NCI-H1048 (cell line): ENCODE results near the gene MTCH2.
"Not testable (repeated sequence)": the region's sequence is repeated elsewhere in the genome, so short reads cannot be mapped to it uniquely, and the experiment has no call there.

ENCODE experiments used
- DNase-seq: peaks from one replicate; lab custom pipeline; 2025; lab: John Stamatoyannopoulos, UW

The MTCH2 gene

DNA sequence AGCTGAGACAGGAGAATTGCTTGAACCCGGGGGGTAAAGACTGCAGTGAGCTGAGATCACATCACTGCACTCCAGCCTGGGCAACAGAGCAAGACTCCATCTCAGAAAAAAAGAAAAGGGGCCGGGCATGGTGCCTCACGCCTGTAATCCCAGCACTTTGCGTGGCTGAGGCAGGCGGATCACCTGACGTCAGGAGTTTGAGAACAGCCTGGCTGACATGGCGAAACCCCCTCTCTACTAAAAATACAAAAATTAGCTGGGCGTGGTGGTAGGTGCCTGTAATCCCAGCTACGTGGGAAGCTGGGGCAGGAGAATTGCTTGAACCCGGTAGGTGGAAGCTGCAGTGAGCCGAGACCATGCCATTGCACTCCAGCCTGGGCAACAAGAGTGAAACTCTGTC lies 6.0 kb downstream of the MTCH2 start:
- not testable (repeated sequence) for DNase-seq

DNA sequence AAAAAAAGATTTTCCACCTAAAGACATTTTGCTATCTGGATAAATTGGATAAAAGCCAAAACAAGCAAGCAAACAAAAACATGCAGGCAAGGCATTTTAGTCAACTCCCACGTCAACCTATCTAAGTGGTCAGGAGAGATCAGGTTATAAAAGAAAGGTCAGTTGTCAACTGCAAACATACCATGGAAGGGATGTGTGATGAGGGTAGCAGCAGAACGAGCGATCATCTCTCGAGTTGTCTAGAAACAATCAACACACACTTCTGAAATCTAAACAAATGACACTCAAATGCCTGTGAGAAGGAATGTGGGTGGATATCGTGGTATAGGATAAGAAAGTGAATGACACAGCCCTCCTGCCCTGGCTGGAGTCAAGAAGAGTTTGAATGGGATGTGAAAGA lies 10.9 kb downstream of the MTCH2 start:
- no peak for DNase-seq

DNA sequence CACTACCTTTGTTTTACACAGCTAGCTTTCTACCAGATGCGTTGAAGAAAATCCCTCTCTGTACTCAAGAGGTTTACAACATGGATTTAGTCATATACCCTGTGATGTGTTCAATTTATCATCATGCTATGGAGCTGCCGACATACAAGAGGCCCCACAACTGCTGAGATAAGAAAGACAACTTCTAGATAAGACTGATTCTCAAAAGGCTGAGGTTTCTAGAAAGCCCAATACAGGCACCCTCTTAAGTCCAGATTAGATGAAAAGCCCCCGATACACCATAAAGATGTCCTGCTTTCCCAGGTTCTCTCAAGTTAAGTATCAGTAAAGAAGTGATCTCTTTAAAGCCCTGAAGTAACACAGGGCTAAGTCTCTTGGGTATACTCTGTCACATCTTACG lies 14.3 kb downstream of the MTCH2 start:
- DNase-seq, result no peak

DNA sequence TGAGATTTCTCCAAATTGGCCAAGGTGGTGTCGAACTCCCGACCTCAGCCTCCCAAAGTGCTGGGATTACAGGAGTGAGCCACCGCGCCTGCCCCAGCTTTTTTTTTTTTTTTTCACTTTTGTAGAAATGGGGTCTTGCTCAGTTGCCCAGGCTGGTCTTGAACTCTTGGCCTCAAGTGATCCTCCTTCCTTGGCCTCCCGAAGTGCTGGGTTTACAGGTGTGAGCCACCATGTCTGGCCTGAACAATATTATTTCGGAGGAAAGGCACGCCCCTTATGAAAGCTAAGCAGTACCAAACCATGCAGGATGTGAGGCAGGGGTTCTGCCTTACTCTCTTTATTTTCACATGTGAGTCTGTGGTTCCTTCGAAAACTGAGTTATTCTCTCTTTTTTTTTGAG lies 16.1 kb downstream of the MTCH2 start:
- DNase-seq, result no peak

DNA sequence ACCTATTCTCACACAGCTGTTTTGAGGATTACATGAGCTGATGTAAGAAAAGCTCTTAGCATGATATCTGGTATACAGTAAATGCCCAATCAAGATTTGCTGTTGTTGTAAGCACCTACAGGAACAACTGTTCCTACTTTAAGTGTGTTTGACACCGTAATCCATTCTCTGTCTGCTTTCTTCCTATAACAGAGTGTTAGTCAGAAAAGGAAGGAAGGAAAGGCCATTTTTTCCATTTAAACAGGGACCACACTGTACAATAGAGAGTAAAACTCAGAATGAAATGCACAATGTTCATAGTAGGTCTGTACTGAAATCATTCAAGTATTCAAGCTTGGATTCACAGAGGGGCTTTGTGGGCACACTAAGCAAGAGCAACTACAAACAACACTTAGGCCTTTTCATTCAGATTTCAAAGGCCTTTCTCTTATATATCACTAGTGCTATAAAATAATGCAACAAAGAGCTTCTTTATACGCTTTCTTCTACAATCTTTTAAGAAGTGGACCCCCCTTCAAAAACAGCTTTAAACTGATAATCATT lies 21.5 kb downstream of the MTCH2 start:
- DNase-seq, result no peak

DNA sequence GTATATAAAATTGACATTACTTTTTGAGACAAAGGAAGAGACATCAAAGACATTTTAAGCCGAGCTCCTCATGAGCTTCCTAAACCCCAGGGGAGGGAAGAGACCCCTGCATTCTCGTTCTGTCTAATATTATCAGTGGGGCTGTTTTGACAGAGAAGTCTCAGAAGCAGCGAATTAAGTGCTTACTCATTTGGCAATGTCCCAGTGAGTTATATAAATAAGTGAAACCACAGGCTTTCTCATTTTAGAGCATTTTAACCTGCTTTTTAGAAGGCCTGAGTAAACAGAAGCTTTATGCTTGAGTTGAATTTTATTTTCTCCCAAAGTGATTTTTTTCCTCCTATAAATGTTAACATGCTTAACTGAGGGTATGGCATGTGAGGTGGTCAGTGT lies 24.9 kb downstream of the MTCH2 start:
- no peak for DNase-seq

DNA sequence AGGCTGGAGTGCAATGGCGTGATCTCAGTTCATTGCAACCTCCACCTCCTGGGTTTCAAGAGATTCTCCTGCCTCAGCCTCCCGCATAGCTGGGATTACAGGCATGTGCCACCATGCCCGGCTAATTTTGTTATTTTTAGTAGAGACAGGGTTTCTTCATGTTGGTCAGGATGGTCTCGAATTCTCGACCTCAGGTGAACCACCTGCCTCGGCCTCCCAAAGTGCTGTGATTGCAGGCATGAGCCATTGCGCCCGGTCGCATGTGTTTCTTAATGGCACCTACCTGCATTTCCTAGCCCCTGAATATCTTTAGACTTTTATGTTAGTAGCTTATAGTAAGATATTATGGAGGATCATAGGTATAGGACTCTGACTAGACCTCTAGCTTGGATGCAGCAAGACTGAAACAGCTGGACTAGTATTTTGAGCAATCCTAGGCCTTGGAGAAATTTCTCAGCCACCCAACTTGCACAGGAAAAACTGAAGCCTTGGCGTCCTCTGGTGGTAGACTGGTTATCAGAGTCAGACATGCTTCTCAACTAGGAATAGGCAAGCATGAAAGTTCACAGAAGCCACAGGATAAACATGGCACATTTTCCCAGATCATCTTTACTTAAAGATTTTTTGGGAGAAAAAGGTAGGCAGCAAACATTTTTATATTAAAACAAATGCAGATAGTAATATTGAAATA lies 25.5 kb downstream of the MTCH2 start:
- no peak for DNase-seq

DNA sequence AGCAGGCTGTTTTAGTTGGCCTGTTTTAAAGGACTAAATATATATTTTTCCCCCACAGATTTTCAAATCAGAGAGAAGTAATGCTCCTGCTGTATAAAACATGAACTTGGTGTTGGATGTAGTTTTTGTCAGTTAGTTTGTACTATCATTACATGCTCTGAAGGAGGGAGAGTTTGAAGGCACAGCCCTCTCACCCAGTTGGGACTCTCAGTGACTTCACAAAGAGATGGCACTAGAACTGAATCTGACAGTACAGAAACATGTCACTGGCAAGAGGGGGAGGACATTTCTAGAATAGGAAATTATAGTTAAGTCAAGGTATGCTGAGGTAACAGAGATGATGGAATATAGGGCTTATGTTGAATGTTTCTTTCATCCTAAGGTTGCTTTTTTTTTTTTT lies 27.1 kb downstream of the MTCH2 start:
- DNase-seq, result no peak

DNA sequence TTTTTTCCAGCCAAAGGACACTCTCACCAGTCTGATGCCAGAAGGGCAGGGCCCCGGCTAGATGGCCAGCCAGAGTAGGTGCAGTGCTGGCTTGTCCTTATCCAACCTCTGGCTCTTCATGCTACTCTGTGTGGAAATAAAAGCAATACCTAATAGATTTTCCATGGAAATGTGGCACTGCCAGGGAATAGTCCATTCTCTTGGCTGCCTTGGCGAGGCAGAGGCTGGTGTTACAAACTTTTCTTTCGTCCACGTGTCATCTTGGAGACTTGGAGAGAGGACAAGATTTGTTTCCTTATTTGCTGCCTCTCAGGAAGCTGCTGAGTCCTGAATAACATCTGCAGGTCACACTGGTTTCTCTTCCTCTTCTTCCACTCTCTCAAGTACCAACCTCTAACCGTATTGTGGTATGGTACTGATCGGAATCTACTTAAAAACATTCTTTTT lies 31.0 kb downstream of the MTCH2 start:
- no peak for DNase-seq

DNA sequence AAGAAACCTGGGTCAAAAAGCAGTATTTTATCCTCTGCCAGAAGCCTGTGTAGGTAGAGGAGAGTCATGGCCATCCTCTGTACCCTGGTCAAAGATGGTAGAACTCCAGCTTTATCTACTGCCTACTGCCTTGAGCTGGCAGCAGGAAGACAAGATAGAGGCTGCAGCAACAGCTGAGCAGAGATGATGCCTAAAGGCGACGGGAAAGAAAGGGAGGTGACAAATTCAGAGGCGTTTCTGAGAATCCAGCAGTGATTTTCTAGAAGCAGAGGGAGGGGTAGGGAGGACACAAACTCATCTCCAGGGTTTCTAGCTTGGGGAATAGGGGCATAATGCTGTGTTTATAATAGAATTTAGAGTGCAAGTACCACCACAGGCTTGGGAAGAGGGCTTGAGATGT lies 32.7 kb downstream of the MTCH2 start:
- no peak for DNase-seq

DNA sequence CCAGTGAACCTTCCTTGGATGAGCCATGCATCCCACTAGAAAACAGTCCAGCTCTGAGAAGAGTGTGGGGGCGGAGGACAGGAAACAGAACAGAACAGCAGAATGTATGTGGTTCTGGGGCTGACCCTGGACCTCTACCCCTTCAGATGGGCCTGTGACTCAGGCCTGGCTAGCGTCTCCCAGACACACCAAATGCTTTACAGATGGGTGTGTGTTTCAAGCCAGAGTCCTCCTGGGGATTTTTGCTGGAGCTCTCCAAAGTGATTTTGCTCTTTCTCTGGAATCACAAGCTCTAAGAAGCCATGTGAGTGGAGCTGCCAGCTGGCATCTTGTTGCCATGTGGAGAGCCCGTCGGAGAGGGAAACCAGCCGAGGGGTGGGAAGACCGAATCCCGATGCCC lies 35.0 kb downstream of the MTCH2 start:
- DNase-seq, result no peak

DNA sequence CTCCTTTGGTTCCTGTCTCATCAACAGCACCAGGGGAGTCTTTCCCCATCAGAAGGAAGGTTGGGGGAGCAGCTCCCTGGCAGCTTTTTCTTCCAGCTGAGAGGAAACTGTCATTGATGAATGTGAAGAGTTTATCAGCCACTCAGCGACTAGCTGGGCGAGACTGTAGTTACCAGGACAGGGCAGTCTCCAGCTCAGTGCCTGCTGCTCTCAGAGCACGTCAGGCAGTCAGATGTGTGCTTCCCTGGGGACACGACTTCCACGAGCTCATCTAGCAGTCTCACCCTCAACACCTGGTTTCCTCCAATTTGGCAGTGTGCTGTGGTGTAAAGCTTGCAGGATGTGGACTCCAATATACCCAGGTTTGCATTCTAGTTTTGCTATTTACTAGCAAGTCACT lies 35.6 kb downstream of the MTCH2 start:
- no peak for DNase-seq

DNA sequence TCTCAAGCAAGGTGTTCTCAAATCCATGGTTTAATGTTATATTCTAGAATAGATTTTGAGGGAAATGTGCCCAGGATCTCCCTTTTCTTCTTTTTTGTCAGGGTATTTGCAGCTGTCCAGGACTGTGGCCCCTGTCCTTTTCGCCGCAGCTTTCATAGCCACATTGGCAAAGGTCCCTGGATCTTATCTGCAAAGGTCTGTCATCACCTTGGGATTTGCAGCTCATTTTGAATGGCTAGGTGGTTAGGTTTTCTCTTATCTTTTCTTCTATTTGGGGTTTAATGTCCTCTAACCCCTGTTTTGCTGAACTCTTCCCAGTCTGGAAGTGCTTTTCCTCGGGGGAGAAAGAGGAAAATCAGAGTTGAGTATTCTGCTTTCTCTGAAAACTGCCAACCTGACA lies 36.4 kb downstream of the MTCH2 start:
- no peak for DNase-seq

DNA sequence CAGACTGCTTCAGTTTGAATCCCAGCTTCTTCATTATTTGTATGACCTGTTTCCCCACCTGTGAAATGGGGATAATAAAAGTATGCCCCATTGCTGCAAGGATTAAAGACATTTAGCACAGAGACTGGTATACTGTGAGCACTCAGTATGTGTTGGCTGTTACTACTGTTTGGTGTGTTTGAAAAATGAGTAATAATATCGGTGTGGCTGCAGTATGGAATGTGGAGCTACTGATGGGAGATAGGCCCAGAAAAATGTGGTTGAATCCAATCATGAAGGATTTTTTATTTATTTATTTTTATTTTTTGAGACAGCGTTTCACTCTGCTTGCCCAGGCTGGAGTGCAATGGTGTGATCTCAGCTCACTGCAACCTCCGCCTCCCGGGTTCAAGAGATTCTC lies 39.1 kb downstream of the MTCH2 start:
- no peak for DNase-seq

DNA sequence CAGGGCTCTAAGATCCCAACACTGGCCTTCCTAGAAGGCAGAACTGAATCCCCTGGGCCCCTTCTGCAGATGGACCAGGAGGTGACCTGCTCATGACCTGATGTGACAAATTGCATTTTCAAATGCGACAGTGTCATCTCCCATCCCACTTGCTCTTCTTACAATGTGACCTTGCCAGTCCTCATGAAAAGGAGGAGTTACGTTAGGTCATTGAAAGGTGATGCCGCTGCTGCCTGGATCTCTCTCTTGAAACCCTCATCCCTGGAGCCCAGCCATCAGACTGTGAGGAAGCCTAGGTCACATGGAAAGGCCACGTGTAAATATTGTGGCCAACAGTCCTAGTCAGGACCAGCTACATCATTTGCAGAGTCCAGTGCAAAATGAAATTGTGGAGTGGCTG lies 42.5 kb downstream of the MTCH2 start:
- DNase-seq, result no peak

DNA sequence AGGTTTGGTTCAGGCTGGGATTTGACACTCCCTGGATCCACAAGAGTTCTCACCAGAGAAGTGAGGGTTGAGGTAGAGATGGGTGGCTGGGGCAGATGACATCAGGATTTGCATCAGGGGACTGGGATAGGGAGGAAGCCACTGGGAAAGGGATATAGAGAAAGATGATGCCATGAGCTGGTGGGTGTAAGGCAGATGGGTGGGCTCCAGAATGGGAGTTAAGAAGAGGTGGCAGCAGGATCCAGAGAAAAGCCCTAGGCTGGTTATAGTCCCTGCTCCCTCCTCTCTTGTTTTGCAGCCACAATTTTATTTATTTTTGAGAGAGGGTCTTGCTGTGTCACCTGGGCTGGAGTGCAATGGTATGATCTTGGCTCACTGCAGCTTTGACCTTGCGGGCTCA lies 46.4 kb downstream of the MTCH2 start:
- DNase-seq, result no peak

DNA sequence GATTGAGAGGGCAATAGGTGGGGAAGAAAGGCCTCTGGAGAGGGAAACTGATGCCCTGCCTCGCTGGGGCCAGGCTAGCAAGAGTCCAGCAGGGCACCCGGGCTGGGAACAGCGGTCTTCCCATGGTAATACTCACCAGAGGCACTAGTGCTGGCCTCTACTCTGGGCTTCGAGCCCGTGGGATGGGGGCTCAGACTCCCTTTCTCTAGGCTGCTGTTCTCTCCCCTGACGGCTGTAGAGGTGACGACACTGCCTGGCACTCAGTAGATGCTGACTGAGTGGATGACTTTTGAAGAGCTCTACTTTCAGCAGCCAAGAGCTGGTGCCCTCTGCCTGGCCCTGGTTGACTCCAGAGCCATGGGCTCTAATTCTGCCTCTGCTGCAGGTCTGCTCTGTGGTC lies 47.3 kb downstream of the MTCH2 start:
- DNase-seq, result no peak

DNA sequence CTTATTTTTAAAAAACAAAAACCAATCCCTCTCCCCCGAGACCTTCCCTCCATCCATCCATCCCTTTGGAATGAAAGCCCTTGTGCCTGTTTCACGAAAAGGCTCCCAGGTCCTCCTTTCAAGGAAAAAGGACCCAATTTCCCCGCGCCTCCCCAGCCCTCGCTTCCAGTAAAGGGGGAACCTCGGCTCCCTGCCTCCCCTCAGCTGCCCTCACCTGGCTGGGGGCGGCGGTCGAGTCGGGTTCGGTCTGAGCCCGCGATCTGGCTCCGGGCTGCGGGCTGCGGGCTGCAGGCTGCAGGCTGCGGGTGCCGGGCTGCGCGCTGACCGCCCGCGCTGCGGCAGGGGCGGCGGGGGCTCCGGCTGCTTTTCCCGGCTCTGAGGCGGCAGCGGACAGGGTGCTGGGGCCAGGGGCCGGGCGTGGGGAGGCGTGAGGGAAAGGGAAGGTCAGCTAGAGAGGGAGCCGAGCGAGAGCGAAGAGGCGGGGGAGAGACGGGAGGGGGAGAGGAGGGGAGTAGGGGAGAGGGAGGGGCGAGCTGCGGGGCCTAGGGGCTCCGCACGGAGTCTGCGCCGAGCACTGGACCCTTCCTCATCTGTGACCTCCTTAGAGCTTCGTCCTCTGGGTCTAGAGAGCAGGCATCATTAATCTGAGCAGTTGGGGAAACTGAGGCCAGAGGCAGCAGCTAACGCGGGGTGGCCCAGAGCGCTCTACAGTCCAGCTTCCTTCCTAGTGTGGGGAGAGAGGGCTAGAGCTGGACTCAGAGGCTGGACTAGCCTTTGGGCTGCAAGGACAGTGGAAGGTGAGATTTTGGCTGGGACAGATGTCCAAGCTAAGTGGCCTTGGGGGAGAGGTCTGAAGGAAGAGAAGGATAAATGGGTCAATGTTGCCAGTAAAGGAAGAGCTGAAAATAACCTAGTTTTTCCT lies 48.2 kb downstream of the MTCH2 start, which contains the start of gene C1QTNF4:
Gene C1QTNF4, minus strand, starts transcription at position 478 of the 922 bp plus-strand sequence. CDS start 3,601 bp downstream, outside the sequence.
- DNase-seq, result no peak

DNA sequence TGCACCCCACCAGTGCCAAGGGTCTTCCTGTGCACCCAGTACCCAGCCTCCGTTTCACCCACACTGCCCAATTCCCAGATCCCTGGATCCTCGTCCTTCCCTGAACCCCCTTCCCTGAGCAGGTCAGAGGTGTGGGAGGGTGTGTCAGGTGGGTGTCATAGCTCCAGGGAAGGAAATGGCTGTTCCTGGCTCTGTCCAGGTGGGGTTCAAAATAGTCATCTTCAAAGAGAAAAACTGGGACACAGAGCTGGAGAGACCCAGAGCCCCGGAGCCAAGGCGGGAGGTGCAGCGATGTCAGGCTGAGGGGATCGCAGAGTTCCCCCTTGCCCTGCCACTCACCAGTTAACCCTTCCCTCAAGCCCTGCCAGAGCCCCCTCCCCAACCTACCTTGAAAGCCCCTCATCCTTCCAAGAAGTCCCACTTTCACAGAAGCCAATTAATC lies 48.8 kb downstream of the MTCH2 start:
- DNase-seq, result no peak

DNA sequence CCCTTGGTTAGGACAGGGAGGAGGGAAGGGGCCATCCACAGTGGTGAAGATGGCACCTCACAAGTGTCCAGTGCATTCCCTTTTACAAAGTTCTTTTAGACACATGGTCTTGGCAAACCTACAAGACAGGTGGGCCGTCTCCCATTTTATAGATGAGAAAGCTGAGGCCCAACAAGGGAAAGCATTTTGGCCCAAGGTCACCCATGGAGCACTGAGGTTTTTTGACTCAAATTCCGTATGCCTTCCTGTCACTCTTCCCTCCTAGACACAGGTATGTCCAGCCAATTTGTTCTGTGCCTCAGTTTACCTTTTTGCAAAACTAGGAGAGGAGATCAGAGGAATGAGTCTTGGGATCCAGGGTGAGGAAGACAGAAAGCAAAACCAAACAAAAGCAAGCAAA lies 49.4 kb downstream of the MTCH2 start:
- DNase-seq, result no peak

DNA sequence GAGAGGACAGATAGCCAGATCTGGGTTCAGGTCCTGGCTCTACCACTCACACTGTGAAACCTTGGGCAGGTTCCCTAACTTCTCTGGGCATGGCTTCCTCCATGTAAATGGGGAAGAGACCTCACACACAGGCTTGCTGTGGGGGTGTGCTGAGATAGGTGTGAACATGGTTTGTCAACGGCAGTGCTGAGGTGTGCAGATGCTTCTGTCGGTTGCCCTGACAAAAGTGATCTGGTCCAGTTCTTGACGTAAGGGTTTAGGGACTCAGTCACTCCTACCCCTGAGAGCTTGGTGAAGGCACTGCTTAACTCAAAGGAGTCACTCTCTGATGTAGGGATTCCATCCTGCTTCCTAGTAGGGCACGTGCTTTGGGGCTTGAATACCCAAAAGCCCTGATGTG lies 50.1 kb downstream of the MTCH2 start:
- no peak for DNase-seq

DNA sequence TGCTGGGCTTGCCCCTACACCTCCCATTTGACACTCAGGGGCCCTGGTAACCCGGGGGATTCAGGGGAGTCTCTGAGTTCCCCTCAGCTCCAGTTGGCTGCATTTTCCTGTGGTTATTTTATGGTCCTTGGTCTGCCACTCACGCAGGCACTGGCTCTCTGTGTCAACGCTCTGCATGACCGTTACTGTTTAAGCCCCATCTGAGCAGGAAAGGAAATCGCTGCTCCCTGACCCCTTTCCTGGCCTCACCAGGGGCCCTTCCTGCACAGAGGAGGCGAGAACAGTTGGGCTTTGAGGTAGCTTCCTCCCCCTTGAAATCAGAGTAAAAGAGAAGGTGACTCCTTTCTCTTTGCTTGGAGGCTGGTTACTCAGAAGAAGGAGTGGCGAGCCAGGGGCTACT lies 50.6 kb downstream of the MTCH2 start:
- no peak for DNase-seq
